Measurements from ENCODE around the gene CACNB2.
"Not testable (repeated sequence)": the region's sequence is repeated elsewhere in the genome, so short reads cannot be mapped to it uniquely, and the experiment has no call there.

The CACNB2 gene

GRCh38 chr10:18202680-18203460 lies 62.6 kb downstream of the CACNB2 start:
- DNase-seq, result no peak

- DNase-seq, result no peak
Observed at GRCh38 chr10:18203471-18203870, 63.2 kb downstream of the CACNB2 start.

- no peak for DNase-seq
Observed at GRCh38 chr10:18204039-18204835, 64.0 kb downstream of the CACNB2 start.

- no peak for DNase-seq
Observed at GRCh38 chr10:18205098-18205834, 65.0 kb downstream of the CACNB2 start.

- DNase-seq, result not testable (repeated sequence)
Observed at GRCh38 chr10:18208186-18208585, 68.0 kb downstream of the CACNB2 start.

GRCh38 chr10:18209241-18209640 lies 69.0 kb downstream of the CACNB2 start:
- no peak for DNase-seq

- DNase-seq, result no peak
Observed at GRCh38 chr10:18210711-18211110, 70.5 kb downstream of the CACNB2 start.

GRCh38 chr10:18211862-18212261 lies 71.6 kb downstream of the CACNB2 start:
- DNase-seq, result no peak

GRCh38 chr10:18213271-18213670 lies 73.0 kb downstream of the CACNB2 start:
- no peak for DNase-seq

- no peak for DNase-seq
Observed at GRCh38 chr10:18214691-18215563, 74.7 kb downstream of the CACNB2 start.

GRCh38 chr10:18216482-18216881 lies 76.3 kb downstream of the CACNB2 start:
- DNase-seq, result no peak

- DNase-seq, result no peak
Observed at GRCh38 chr10:18217577-18217976, 77.4 kb downstream of the CACNB2 start.

- no peak for DNase-seq
Observed at GRCh38 chr10:18219146-18219545, 78.9 kb downstream of the CACNB2 start.

GRCh38 chr10:18221123-18221522 lies 80.9 kb downstream of the CACNB2 start:
- DNase-seq, result no peak

- no peak for DNase-seq
Observed at GRCh38 chr10:18221882-18222281, 81.7 kb downstream of the CACNB2 start.

GRCh38 chr10:18222866-18223265 lies 82.6 kb downstream of the CACNB2 start:
- no peak for DNase-seq

GRCh38 chr10:18223898-18224297 lies 83.7 kb downstream of the CACNB2 start:
- DNase-seq, result no peak

GRCh38 chr10:18224626-18225445 lies 84.6 kb downstream of the CACNB2 start:
- no peak for DNase-seq

GRCh38 chr10:18226336-18226735 lies 86.1 kb downstream of the CACNB2 start:
- DNase-seq, result no peak

GRCh38 chr10:18229826-18230225 lies 89.6 kb downstream of the CACNB2 start:
- DNase-seq, result no peak

- no peak for DNase-seq
Observed at GRCh38 chr10:18230794-18231193, 90.6 kb downstream of the CACNB2 start.

- no peak for DNase-seq
Observed at GRCh38 chr10:18231480-18231879, 91.3 kb downstream of the CACNB2 start.

Data from cerebellar nuclear complex (tissue), 1 donor.